ENCODE measurements around the gene IFT80.

DNA sequence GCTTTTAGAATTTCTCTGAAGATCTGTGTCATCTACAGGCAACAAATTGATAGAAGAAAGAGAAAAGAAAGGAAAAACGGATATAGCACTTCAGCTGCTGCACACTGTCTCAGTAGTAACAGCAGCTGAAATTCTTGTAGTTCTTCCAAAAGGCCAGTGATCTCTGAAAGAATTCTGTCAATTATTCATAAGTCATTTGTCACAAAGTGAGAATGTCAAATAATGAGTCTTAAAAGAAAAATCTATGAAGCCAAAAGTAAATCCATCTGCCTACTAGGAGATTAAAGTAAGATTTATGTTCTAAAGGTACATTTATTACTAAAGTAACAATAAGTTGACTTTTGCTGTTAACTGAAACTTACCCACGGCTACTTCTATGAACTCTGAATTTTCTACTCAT, 24.6 kb downstream of the IFT80 start:
- TF ChIP-seq CTCF (IDR thresholded peaks at IDR 0.05) (no peak), POLR2A (IDR thresholded peaks at IDR 0.05) (no peak)
